ENCODE measurements around the gene ATP1A1.

Gene ATP1A1

GRCh38 chr1:116343019-116343418, 30.0 kb upstream of the ATP1A1 start:
- Histone ChIP-seq H3K27ac (ENCODE audit: insufficient read depth, low read depth, low read length, poor library complexity, severe bottlenecking) (no peak overlapping the region), H3K9me3 (ENCODE audit: control insufficient read depth, low read length) (no peaks in the 10 kb centered on the region), H3K27me3 (ENCODE audit: control insufficient read depth, insufficient read depth, low read length, poor library complexity, severe bottlenecking) (no peaks in the 10 kb centered on the region), H3K36me3 (ENCODE audit: control insufficient read depth, insufficient read depth, low read length) (no peaks in the 10 kb centered on the region), H3K4me1 (ENCODE audit: control insufficient read depth, insufficient read depth, low read length) (peaks cover 8% of the 10 kb centered on the region), H3K4me3 (ENCODE audit: insufficient read depth, low read depth, low read length) (no peak overlapping the region)
- 94 to 96% methylated on average over 4 of the region's 4 CpGs for WGBS, 2 experiments

GRCh38 chr1:116345011-116345410, 28.0 kb upstream of the ATP1A1 start:
- H3K36me3 ChIP-seq (ENCODE audit: control insufficient read depth, insufficient read depth, low read length) = no peaks in the 10 kb centered on the region
- no peaks in the 10 kb centered on the region for H3K9me3 ChIP-seq (ENCODE audit: control insufficient read depth, low read length)
- H3K4me1 ChIP-seq (ENCODE audit: control insufficient read depth, insufficient read depth, low read length) = peaks cover 8% of the 10 kb centered on the region
- 91 to 100% methylated on average over 1 of the region's 1 CpG for WGBS, 2 experiments
- no peaks in the 10 kb centered on the region for H3K27me3 ChIP-seq (ENCODE audit: control insufficient read depth, insufficient read depth, low read length, poor library complexity, severe bottlenecking)
- no peak overlapping the region for H3K27ac ChIP-seq (ENCODE audit: insufficient read depth, low read depth, low read length, poor library complexity, severe bottlenecking)
- no peak overlapping the region for H3K4me3 ChIP-seq (ENCODE audit: insufficient read depth, low read depth, low read length)

- Histone ChIP-seq H3K36me3 (ENCODE audit: control insufficient read depth, insufficient read depth, low read length) (no peaks in the 10 kb centered on the region), H3K4me3 (ENCODE audit: insufficient read depth, low read depth, low read length) (no peak overlapping the region), H3K4me1 (ENCODE audit: control insufficient read depth, insufficient read depth, low read length) (peaks cover 8% of the 10 kb centered on the region), H3K27me3 (ENCODE audit: control insufficient read depth, insufficient read depth, low read length, poor library complexity, severe bottlenecking) (no peaks in the 10 kb centered on the region), H3K9me3 (ENCODE audit: control insufficient read depth, low read length) (no peaks in the 10 kb centered on the region), H3K27ac (ENCODE audit: insufficient read depth, low read depth, low read length, poor library complexity, severe bottlenecking) (no peak overlapping the region)
- WGBS, 2 experiments = 24 to 40% methylated on average over 2 of the region's 2 CpGs
These were observed 27.2 kb upstream of the ATP1A1 start for GRCh38 chr1:116345843-116346242.

- Histone ChIP-seq H3K27me3 (ENCODE audit: control insufficient read depth, insufficient read depth, low read length, poor library complexity, severe bottlenecking) (no peaks in the 10 kb centered on the region), H3K4me3 (ENCODE audit: insufficient read depth, low read depth, low read length) (no peak overlapping the region), H3K9me3 (ENCODE audit: control insufficient read depth, low read length) (no peaks in the 10 kb centered on the region), H3K4me1 (ENCODE audit: control insufficient read depth, insufficient read depth, low read length) (peaks cover 8% of the 10 kb centered on the region), H3K36me3 (ENCODE audit: control insufficient read depth, insufficient read depth, low read length) (no peaks in the 10 kb centered on the region), H3K27ac (ENCODE audit: insufficient read depth, low read depth, low read length, poor library complexity, severe bottlenecking) (no peak overlapping the region)
- 68 to 69% methylated on average over 3 to 4 of the region's 4 CpGs for WGBS, 2 experiments
These were observed 25.9 kb upstream of the ATP1A1 start for GRCh38 chr1:116346943-116347673.

GRCh38 chr1:116347696-116348095, 25.3 kb upstream of the ATP1A1 start:
- Histone ChIP-seq H3K4me1 (ENCODE audit: control insufficient read depth, insufficient read depth, low read length) (peaks cover 8% of the 10 kb centered on the region), H3K9me3 (ENCODE audit: control insufficient read depth, low read length) (no peaks in the 10 kb centered on the region), H3K27ac (ENCODE audit: insufficient read depth, low read depth, low read length, poor library complexity, severe bottlenecking) (no peak overlapping the region), H3K4me3 (ENCODE audit: insufficient read depth, low read depth, low read length) (no peak overlapping the region), H3K36me3 (ENCODE audit: control insufficient read depth, insufficient read depth, low read length) (no peaks in the 10 kb centered on the region), H3K27me3 (ENCODE audit: control insufficient read depth, insufficient read depth, low read length, poor library complexity, severe bottlenecking) (no peaks in the 10 kb centered on the region)
- 91 to 93% methylated on average over 2 of the region's 2 CpGs for WGBS, 2 experiments

GRCh38 chr1:116350097-116350645, 22.9 kb upstream of the ATP1A1 start:
- H3K9me3 ChIP-seq (ENCODE audit: control insufficient read depth, low read length) = no peaks in the 10 kb centered on the region
- H3K4me3 ChIP-seq (ENCODE audit: insufficient read depth, low read depth, low read length) = no peak overlapping the region
- H3K27ac ChIP-seq (ENCODE audit: insufficient read depth, low read depth, low read length, poor library complexity, severe bottlenecking) = no peak overlapping the region
- peaks cover 8% of the 10 kb centered on the region for H3K4me1 ChIP-seq (ENCODE audit: control insufficient read depth, insufficient read depth, low read length)
- no peaks in the 10 kb centered on the region for H3K36me3 ChIP-seq (ENCODE audit: control insufficient read depth, insufficient read depth, low read length)
- no peaks in the 10 kb centered on the region for H3K27me3 ChIP-seq (ENCODE audit: control insufficient read depth, insufficient read depth, low read length, poor library complexity, severe bottlenecking)
- WGBS, 2 experiments = 83 to 85% methylated on average over 2 of the region's 2 CpGs

- H3K36me3 ChIP-seq (ENCODE audit: control insufficient read depth, insufficient read depth, low read length) = no peaks in the 10 kb centered on the region
- WGBS, 2 experiments = 90 to 93% methylated on average over 2 to 4 of the region's 4 CpGs
- no peaks in the 10 kb centered on the region for H3K9me3 ChIP-seq (ENCODE audit: control insufficient read depth, low read length)
- H3K27me3 ChIP-seq (ENCODE audit: control insufficient read depth, insufficient read depth, low read length, poor library complexity, severe bottlenecking) = no peaks in the 10 kb centered on the region
- H3K27ac ChIP-seq (ENCODE audit: insufficient read depth, low read depth, low read length, poor library complexity, severe bottlenecking) = no peak overlapping the region
- H3K4me1 ChIP-seq (ENCODE audit: control insufficient read depth, insufficient read depth, low read length) = no peaks in the 10 kb centered on the region
- H3K4me3 ChIP-seq (ENCODE audit: insufficient read depth, low read depth, low read length) = no peak overlapping the region
These were observed 21.1 kb upstream of the ATP1A1 start for GRCh38 chr1:116351914-116352313.

- no peaks in the 10 kb centered on the region for H3K4me1 ChIP-seq (ENCODE audit: control insufficient read depth, insufficient read depth, low read length)
- H3K9me3 ChIP-seq (ENCODE audit: control insufficient read depth, low read length) = no peaks in the 10 kb centered on the region
- H3K36me3 ChIP-seq (ENCODE audit: control insufficient read depth, insufficient read depth, low read length) = no peaks in the 10 kb centered on the region
- 86 to 94% methylated on average over 3 of the region's 3 CpGs for WGBS, 2 experiments
- H3K27me3 ChIP-seq (ENCODE audit: control insufficient read depth, insufficient read depth, low read length, poor library complexity, severe bottlenecking) = no peaks in the 10 kb centered on the region
- H3K27ac ChIP-seq (ENCODE audit: insufficient read depth, low read depth, low read length, poor library complexity, severe bottlenecking) = no peak overlapping the region
- H3K4me3 ChIP-seq (ENCODE audit: insufficient read depth, low read depth, low read length) = no peak overlapping the region
These were observed 20.7 kb upstream of the ATP1A1 start for GRCh38 chr1:116352349-116352813.

GRCh38 chr1:116353155-116353554, 19.9 kb upstream of the ATP1A1 start:
- H3K4me3 ChIP-seq (ENCODE audit: insufficient read depth, low read depth, low read length) = no peak overlapping the region
- H3K9me3 ChIP-seq (ENCODE audit: control insufficient read depth, low read length) = no peaks in the 10 kb centered on the region
- H3K36me3 ChIP-seq (ENCODE audit: control insufficient read depth, insufficient read depth, low read length) = no peaks in the 10 kb centered on the region
- no peak overlapping the region for H3K27ac ChIP-seq (ENCODE audit: insufficient read depth, low read depth, low read length, poor library complexity, severe bottlenecking)
- no peaks in the 10 kb centered on the region for H3K4me1 ChIP-seq (ENCODE audit: control insufficient read depth, insufficient read depth, low read length)
- 91 to 95% methylated on average over 6 to 8 of the region's 8 CpGs for WGBS, 2 experiments
- H3K27me3 ChIP-seq (ENCODE audit: control insufficient read depth, insufficient read depth, low read length, poor library complexity, severe bottlenecking) = no peaks in the 10 kb centered on the region

- Histone ChIP-seq H3K4me3 (ENCODE audit: insufficient read depth, low read depth, low read length) (no peak overlapping the region), H3K27ac (ENCODE audit: insufficient read depth, low read depth, low read length, poor library complexity, severe bottlenecking) (no peak overlapping the region), H3K9me3 (ENCODE audit: control insufficient read depth, low read length) (no peaks in the 10 kb centered on the region), H3K4me1 (ENCODE audit: control insufficient read depth, insufficient read depth, low read length) (no peaks in the 10 kb centered on the region), H3K27me3 (ENCODE audit: control insufficient read depth, insufficient read depth, low read length, poor library complexity, severe bottlenecking) (no peaks in the 10 kb centered on the region), H3K36me3 (ENCODE audit: control insufficient read depth, insufficient read depth, low read length) (no peaks in the 10 kb centered on the region)
- WGBS, 2 experiments = 97 to 99% methylated on average over 3 of the region's 4 CpGs
These were observed 17.0 kb upstream of the ATP1A1 start for GRCh38 chr1:116356067-116356466.

All from ectodermal cell (in vitro differentiated cells).